Gastrocnemius medialis (tissue), 4 donors: ENCODE measurements around the gene CXCL14. TPM values are rescaled to one million over a fixed set of nuclear protein-coding genes. Genes with fewer than 3 reads are reported as not detected.

Source experiments
- ATAC-seq, 2 donors: fragments of 150-250 bp; one replicate each; pipeline ENCODE4 v1.9.1; 2016
- DNase-seq, 2 donors: peaks; one replicate each; pipeline ENCODE4 v3.0.0-alpha.2; 2019
- H3K27ac ChIP-seq, 4 donors: fragments of 200-600 bp; sonication (generic); 1 replicate in 1 of 4; 2 replicates in 3 of 4; pipeline ENCODE4 v1.5.1; 2016 to 2018; ENCODE audit warnings: mild to moderate bottlenecking in 2 of 4, moderate library complexity in 1 of 4
- H3K27me3 ChIP-seq, 3 donors: fragments of 200-600 bp; sonication (generic) in 2 of 3; 1 replicate in 1 of 3; 2 replicates in 2 of 3; pipeline versions ENCODE4 v1.5.1 to v1.6.0; 2016 to 2019; ENCODE audit warnings: mild to moderate bottlenecking in 1 of 3, moderate library complexity in 1 of 3
- H3K36me3 ChIP-seq, 2 donors: fragments of 200-600 bp; sonication (generic) in 1 of 2; one replicate each; pipeline ENCODE4 v1.5.1; 2017 to 2018
- H3K4me1 ChIP-seq, 2 donors: fragments of 200-600 bp; sonication (generic) in 1 of 2; one replicate each; pipeline ENCODE4 v1.5.1; 2016 to 2017; ENCODE audit warnings: mild to moderate bottlenecking in 2 of 2
- H3K4me3 ChIP-seq, 4 donors: fragments of 200-600 bp; sonication (generic) in 3 of 4; 1 replicate in 1 of 4; 2 replicates in 3 of 4; pipeline ENCODE4 v1.5.1; 2016 to 2019; ENCODE audit warnings: mild to moderate bottlenecking in 2 of 4
- H3K9me3 ChIP-seq, 3 donors: fragments of 200-600 bp; sonication (generic) in 2 of 3; 1 replicate in 1 of 3; 2 replicates in 2 of 3; pipeline ENCODE4 v1.5.1; 2016 to 2019
- POLR2A ChIP-seq, 2 donors: fragments of 450-650 bp; IDR thresholded peaks; one replicate each; pipeline ENCODE4 v1.6.1; 2017; ENCODE audit warnings: antibody characterized with exemption in 2 of 2, mild to moderate bottlenecking in 2 of 2, moderate library complexity in 2 of 2
- in situ Hi-C, 4 donors: fragments of 200-750 bp; cut with MboI; loops; one replicate each; pipeline versions ENCODE4 v1.15.0 to v1.8.0; 2017; ENCODE audit warnings: low sequenced_read_pairs in 4 of 4
- intact Hi-C: fragments of 100-400 bp; cut with DNase I; formaldehyde crosslinking; loops from one replicate; pipeline ENCODE4 v1.15.1; 2023; ENCODE audit warnings: low total_unique reads
- total RNA-seq, 4 donors: library from RNA; depleted of rRNA; stranded (reverse); fragments of >200 nt; gene quantifications; one replicate each; pipeline versions ENCODE4 v1.1.0 to v1.2.3, GENCODE V29; 2016
- TF ChIP-seq, protein P1 (sequence below), 5 experiments: fragments of 450-650 bp in 3 of 5; fragments of 200-600 bp in 2 of 5; sonication (generic) in 2 of 5; IDR thresholded peaks in 4 of 5; conservative IDR thresholded peaks in 1 of 5; 1 replicate in 4 of 5; 2 replicates in 1 of 5; pipeline ENCODE4 v1.5.1; 2016 to 2019; ENCODE audit warnings: antibody characterized with exemption in 5 of 5, mild to moderate bottlenecking in 3 of 5, moderate library complexity in 3 of 5

Gene CXCL14
- total RNA-seq, 4 donors from 2014 or later = 2.3 to 96.2 (median 17.8) TPM

DNA sequence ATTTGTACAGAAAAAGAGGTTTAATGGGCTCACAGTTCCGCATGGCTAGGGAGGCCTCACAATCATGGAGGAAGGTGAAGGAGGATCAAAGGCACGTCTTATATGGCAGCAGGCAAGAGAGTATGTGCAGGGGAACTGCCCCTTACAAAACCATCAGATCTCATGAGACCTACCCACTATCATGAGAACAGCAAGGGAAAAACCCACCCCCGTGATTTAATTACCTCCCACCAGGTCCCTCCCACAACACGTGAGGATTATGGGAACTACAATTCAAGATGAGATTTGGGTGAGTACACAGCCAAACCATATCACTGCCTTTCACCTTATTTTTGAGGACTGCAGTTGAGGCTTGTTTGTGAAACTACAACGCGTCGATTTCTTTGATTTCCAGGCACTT lies 22.2 kb downstream of the CXCL14 start:
- intact Hi-C loops = no loop called here
- ATAC-seq = no peak

GRCh38 chr5:135555530-135555929 lies 23.3 kb downstream of the CXCL14 start:
- H3K27me3 ChIP-seq = peaks cover 0 to 24% (median 4%) of the 10 kb centered on the region in 3 donors
- no peaks in the 10 kb centered on the region for H3K36me3 ChIP-seq
- H3K27ac ChIP-seq = no peak overlapping the region
- TF ChIP-seq, protein P1, sequence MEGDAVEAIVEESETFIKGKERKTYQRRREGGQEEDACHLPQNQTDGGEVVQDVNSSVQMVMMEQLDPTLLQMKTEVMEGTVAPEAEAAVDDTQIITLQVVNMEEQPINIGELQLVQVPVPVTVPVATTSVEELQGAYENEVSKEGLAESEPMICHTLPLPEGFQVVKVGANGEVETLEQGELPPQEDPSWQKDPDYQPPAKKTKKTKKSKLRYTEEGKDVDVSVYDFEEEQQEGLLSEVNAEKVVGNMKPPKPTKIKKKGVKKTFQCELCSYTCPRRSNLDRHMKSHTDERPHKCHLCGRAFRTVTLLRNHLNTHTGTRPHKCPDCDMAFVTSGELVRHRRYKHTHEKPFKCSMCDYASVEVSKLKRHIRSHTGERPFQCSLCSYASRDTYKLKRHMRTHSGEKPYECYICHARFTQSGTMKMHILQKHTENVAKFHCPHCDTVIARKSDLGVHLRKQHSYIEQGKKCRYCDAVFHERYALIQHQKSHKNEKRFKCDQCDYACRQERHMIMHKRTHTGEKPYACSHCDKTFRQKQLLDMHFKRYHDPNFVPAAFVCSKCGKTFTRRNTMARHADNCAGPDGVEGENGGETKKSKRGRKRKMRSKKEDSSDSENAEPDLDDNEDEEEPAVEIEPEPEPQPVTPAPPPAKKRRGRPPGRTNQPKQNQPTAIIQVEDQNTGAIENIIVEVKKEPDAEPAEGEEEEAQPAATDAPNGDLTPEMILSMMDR (IDR thresholded peaks at IDR 0.05 in 4 of 5, conservative IDR thresholded peaks at IDR 0.05 in 1 of 5) = no peak
- TF ChIP-seq POLR2A (IDR thresholded peaks at IDR 0.05) = no peak
- intact Hi-C loops = no loop called here
- no peaks in the 10 kb centered on the region for H3K9me3 ChIP-seq
- ATAC-seq (no peak), DNase-seq (no peak)
- no peak overlapping the region for H3K4me3 ChIP-seq
- in situ Hi-C loops = loop anchor here in 3 of 4 donors (5.0 to 25.0 kb wide), 4 partner anchors 93 to 282 kb away; partner anchors contain the start of gene SLC25A48 (in 2 of the 3)
- no peaks in the 10 kb centered on the region for H3K4me1 ChIP-seq

More for the DNA sequence above, 22.2 kb downstream of the CXCL14 start:
- in situ Hi-C loops = loop anchor here in 3 of 4 donors (5.0 to 25.0 kb wide), 4 partner anchors 94 to 281 kb away; partner anchors contain the start of gene SLC25A48 (in 2 of the 3)
- Histone ChIP-seq H3K9me3 (no peaks in the 10 kb centered on the region), H3K36me3 (no peaks in the 10 kb centered on the region), H3K4me3 (no peak overlapping the region), H3K4me1 (no peaks in the 10 kb centered on the region), H3K27ac (no peak overlapping the region), H3K27me3 (peaks cover 0 to 22% (median 4%) of the 10 kb centered on the region in 3 donors)
- TF ChIP-seq POLR2A (IDR thresholded peaks at IDR 0.05) = no peak
- TF ChIP-seq, protein P1 (IDR thresholded peaks at IDR 0.05 in 4 of 5, conservative IDR thresholded peaks at IDR 0.05 in 1 of 5) = no peak
- no peak for DNase-seq

DNA sequence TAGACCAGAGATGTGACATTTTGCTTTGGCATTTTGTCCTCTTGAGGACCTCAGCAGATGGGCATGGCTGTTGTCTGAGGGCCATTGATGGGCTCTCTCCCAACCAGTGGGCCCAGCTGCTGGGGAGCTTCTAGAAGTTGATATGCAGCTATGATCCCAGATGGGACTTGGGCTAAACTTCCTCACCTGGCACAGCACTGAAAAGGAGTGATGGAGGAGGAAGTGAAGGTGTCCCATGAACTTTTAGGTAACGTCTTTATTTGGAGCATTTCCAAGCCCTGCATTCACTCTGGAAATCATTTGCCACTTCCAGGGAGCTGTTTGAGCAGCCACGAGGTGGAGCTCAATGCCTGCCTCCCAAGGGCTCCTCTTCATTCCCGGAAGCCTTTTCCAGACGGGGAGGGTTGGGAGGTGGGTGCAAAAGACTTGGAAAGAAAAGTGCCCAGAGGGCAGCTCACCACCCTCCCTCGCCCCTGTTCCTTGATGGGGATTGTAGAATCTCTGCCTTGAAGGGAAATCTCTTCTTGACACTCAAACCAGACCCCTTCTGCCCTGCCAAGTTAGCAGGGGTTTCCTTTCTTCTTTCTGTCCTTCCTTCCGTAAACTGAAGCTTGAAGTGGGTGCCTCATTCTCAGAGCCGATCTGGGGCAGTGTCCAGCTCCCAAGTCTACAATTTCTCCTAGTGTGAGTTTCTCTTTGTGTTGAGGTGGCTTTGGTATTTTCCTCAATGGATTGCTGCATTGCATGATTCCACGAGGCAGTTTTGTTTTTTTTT lies 24.9 kb downstream of the CXCL14 start:
- H3K9me3 ChIP-seq = no peaks in the 10 kb centered on the region
- H3K4me3 ChIP-seq = no peak overlapping the region
- H3K27ac ChIP-seq = no peak overlapping the region
- intact Hi-C loops = no loop called here
- ATAC-seq = no peak
- DNase-seq = no peak
- H3K36me3 ChIP-seq = no peaks in the 10 kb centered on the region
- in situ Hi-C loops = loop anchor here (5.0 to 25.0 kb wide), 3 partner anchors 87 to 283 kb away; partner anchors contain the start of gene SLC25A48 (in 1 of the 4)
- H3K4me1 ChIP-seq = no peaks in the 10 kb centered on the region
- TF ChIP-seq, protein P1 (IDR thresholded peaks at IDR 0.05 in 4 of 5, conservative IDR thresholded peaks at IDR 0.05 in 1 of 5) = no peak
- TF ChIP-seq POLR2A (IDR thresholded peaks at IDR 0.05) = no peak
- peaks cover 0 to 18% (median 4%) of the 10 kb centered on the region in 3 donors for H3K27me3 ChIP-seq

DNA sequence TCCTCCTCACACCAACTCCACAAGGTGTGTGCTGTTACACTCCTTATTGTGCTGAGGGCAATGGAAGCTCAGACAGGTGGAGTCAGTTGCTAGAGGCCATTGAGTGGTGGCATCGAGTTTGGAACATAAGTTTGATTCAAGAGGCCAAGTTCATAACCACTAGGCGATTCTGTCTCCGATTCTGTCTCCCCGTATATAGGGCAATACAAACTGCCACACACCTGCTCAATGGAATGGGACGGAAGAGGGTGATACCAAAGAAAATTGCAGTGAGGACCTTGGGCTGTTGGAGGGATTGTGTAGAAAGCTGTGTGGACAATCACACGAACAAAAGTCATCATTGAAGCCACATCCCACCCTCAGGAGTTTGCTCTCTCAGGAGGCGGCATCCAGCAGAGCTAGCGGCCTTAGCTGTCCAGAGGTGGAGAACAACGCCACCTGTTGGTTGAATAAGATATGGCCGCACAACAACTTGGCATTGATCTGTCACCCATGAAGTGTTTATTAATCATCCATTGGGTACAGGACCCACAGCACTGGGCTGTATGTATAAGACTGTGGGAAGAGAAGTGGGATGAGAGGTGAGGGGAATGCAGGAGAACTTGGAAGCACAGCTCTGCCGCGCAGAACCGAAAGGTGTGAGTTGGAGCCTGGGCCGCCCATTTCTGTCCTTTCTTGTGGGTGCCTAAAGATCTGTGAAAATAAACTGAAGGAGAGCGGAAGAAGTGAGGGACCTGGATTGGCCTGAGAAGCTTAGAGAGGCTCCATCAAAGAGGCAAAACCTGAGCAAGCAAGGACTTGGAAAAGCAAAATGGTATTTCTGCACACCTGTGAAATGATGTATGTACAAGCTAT lies 27.0 kb downstream of the CXCL14 start:
- Histone ChIP-seq H3K27me3 (peaks cover 4 to 23% (median 6%) of the 10 kb centered on the region in 3 donors), H3K4me1 (no peaks in the 10 kb centered on the region), H3K36me3 (no peaks in the 10 kb centered on the region), H3K9me3 (no peaks in the 10 kb centered on the region), H3K4me3 (no peak overlapping the region), H3K27ac (no peak overlapping the region)
- intact Hi-C loops (loop anchor here (1.0 kb wide), 1 partner anchor 86 kb away; no protein-coding TSS in a partner anchor), in situ Hi-C loops (loop anchor here (5.0 to 25.0 kb wide), 3 partner anchors 85 to 285 kb away; partner anchors contain the start of gene SLC25A48 (in 1 of the 4))
- ATAC-seq (peak; percentile 68 to 83), DNase-seq (peak; percentile 26 to 42)
- TF ChIP-seq POLR2A (IDR thresholded peaks at IDR 0.05) = no peak
- TF ChIP-seq, protein P1 (IDR thresholded peaks at IDR 0.05 in 4 of 5, conservative IDR thresholded peaks at IDR 0.05 in 1 of 5) = peak; percentile 49 to 86 (median 83)
